ENCODE data around the gene SORBS2. TPM values are rescaled to one million over a fixed set of nuclear protein-coding genes. Genes with fewer than 3 reads are reported as not detected.

The SORBS2 gene
- total and polyA plus RNA-seq, 12 donors = 175 to 3,169 (median 1,523) TPM

DNA sequence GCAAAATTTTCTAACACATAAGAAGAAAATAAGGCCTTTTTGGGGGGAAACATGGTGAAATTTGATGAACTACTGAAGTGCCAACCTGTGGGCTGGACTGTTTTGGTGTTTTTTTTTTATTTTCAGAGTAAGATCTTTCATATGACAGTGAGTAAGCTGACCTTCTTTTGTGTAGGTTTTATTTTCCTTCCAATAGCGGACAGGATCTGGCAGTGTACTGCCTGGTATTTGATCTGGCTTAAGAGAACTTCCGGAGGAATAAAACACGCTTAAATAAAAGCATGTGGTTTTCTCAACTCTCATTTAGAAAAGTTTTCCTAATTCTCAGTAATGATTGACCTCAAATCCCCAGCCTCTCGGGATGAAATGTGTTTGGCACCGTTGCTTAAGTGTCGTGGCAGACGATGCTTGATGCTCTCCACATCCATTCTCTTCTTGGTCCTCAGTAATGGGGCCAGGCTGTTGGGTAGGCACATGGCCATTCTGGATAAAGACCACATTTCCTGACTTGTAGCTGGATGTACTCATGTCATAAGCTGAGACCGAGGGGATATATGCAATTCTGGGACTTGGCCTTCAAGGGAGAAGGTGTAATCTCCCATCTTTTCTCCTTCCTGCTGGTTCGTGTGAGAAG, 211.1 kb downstream of the SORBS2 start:
- Histone ChIP-seq H3K4me3 (no peak overlapping the region), H3K36me3 (peaks cover 0 to 55% (median 5%) of the 10 kb centered on the region in 9 donors), H3K27ac (peak overlapping the region in 1 of 10 donors; percentile 61), H3K4me1 (peaks cover 3 to 46% (median 29%) of the 10 kb centered on the region in 9 donors), H3K9me3 (no peaks in the 10 kb centered on the region), H3K27me3 (no peaks in the 10 kb centered on the region)
- DNase-seq (no peak), ATAC-seq (peak in 1 of 8 donors; percentile 5)
- TF ChIP-seq, protein P1, sequence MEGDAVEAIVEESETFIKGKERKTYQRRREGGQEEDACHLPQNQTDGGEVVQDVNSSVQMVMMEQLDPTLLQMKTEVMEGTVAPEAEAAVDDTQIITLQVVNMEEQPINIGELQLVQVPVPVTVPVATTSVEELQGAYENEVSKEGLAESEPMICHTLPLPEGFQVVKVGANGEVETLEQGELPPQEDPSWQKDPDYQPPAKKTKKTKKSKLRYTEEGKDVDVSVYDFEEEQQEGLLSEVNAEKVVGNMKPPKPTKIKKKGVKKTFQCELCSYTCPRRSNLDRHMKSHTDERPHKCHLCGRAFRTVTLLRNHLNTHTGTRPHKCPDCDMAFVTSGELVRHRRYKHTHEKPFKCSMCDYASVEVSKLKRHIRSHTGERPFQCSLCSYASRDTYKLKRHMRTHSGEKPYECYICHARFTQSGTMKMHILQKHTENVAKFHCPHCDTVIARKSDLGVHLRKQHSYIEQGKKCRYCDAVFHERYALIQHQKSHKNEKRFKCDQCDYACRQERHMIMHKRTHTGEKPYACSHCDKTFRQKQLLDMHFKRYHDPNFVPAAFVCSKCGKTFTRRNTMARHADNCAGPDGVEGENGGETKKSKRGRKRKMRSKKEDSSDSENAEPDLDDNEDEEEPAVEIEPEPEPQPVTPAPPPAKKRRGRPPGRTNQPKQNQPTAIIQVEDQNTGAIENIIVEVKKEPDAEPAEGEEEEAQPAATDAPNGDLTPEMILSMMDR (IDR thresholded peaks at IDR 0.05) = no peak
- WGBS, 2 donors = 69 to 76% methylated on average over 9 of the region's 9 CpGs
- intact Hi-C loops (cut with DNase I) = loop anchor here in 1 of 10 donors (10.0 kb wide), 1 partner anchor 206 kb away; the partner anchor contains the start of genes ANKRD37 and LRP2BP

- peak overlapping the region in 7 of 10 donors; percentile 9 to 67 (median 61) for H3K27ac ChIP-seq
- TF ChIP-seq, protein P1 (IDR thresholded peaks at IDR 0.05) = no peak
- H3K27me3 ChIP-seq = no peaks in the 10 kb centered on the region
- peaks cover 3 to 50% (median 30%) of the 10 kb centered on the region in 9 donors for H3K4me1 ChIP-seq
- DNase-seq = no peak
- no peak overlapping the region for H3K4me3 ChIP-seq
- intact Hi-C loops (cut with DNase I) = loop anchor here in 9 of 10 donors (2.0 to 10.0 kb wide), 10 partner anchors 62 to 395 kb away; partner anchors contain the start of genes CCDC110 (in 5 of the 9), SNX25 (in 2 of the 9), UFSP2 (in 2 of the 9) and ANKRD37 (in 1 of the 9)
- H3K36me3 ChIP-seq = peaks cover 0 to 43% (median 0%) of the 10 kb centered on the region in 9 donors
- H3K9me3 ChIP-seq = no peaks in the 10 kb centered on the region
- 52 to 56% methylated on average over 12 of the region's 12 CpGs for WGBS, 2 donors
- peak in 7 of 8 donors; percentile 9 to 81 (median 36) for ATAC-seq
Observed at GRCh38 chr4:185599553-185600243, 212.3 kb downstream of the SORBS2 start.

DNA sequence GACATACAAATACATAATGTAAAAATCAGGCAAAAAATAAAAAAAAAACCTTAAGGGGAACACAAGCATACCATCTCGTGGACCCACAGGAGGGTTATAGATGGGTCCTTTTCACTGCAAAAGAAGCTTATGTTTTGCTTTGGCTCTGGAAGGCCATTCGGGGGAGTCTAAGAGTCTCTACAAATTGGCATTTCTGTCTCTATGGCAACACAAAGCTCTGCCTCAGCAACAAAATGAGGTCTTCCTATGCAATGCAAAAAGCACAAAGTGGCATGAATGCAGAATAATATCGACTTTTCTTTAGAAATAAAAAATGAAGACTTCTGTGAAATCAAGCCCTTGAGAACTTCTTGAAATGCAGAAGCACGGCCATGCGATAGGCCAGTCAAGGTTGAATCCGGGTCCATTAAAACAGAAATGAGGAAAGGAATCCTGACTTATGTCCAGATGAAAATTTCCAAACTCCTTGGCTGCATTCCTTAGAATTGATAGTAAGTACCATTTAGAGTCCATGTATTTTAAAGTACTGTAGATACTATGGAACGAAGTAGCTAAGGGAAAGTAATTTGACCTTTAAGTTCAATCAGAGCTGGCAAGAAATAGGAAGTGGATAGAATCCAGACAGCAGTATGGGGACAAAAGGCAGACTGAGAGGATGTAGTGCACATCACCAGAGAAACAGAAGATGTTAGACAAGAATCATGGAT, 213.0 kb downstream of the SORBS2 start:
- peak in 5 of 8 donors; percentile 2 to 60 (median 37) for ATAC-seq
- Histone ChIP-seq H3K27ac (peak overlapping the region in 7 of 10 donors; percentile 10 to 67 (median 61)), H3K4me3 (no peak overlapping the region), H3K27me3 (no peaks in the 10 kb centered on the region), H3K9me3 (no peaks in the 10 kb centered on the region), H3K36me3 (peaks cover 0 to 36% (median 0%) of the 10 kb centered on the region in 9 donors), H3K4me1 (peaks cover 3 to 50% (median 30%) of the 10 kb centered on the region in 9 donors)
- no peak for DNase-seq
- 44 to 55% methylated on average over 7 of the region's 7 CpGs for WGBS, 2 donors
- intact Hi-C loops (cut with DNase I) = loop anchor here in 9 of 10 donors (2.0 to 10.0 kb wide), 9 partner anchors 62 to 394 kb away; partner anchors contain the start of genes CCDC110 (in 5 of the 9), SNX25 (in 2 of the 9), UFSP2 (in 2 of the 9) and CFAP97 (in 1 of the 9)
- TF ChIP-seq, protein P1 (IDR thresholded peaks at IDR 0.05) = no peak

Measured in heart right ventricle (tissue), 16 donors.